Esophagus squamous epithelium (tissue), 5 donors: ENCODE results near the gene SH2B2. TPM values are rescaled to one million over a fixed set of nuclear protein-coding genes. Genes with fewer than 3 reads are reported as not detected.

Experiments used
- DNase-seq: peaks from one replicate; lab custom pipeline; 2025; lab: John Stamatoyannopoulos, UW
- H3K27ac ChIP-seq, 4 donors: fragments of 200-600 bp; sonication (generic); one replicate each; pipeline ENCODE4 v1.5.1; 2016 to 2019; ENCODE audit warnings: mild to moderate bottlenecking in 1 of 4
- H3K27me3 ChIP-seq, 4 donors: fragments of 200-600 bp; sonication (generic); 1 replicate in 3 of 4; 2 replicates in 1 of 4; pipeline versions ENCODE4 v1.5.1 to v1.6.0; 2017 to 2021; ENCODE audit warnings: antibody characterized with exemption in 1 of 4
- H3K36me3 ChIP-seq, 3 donors: fragments of 200-600 bp; sonication (generic); one replicate each; pipeline ENCODE4 v1.5.1; 2016 to 2019
- H3K4me1 ChIP-seq, 3 donors: fragments of 200-600 bp; sonication (generic); one replicate each; pipeline ENCODE4 v1.5.1; 2017 to 2019
- H3K4me3 ChIP-seq, 4 donors: fragments of 200-600 bp; sonication (generic); 1 replicate in 3 of 4; 2 replicates in 1 of 4; pipeline ENCODE4 v1.5.1; 2016 to 2019; ENCODE audit warnings: mild to moderate bottlenecking in 2 of 4, moderate library complexity in 1 of 4
- H3K9me3 ChIP-seq, 3 donors: fragments of 200-600 bp; sonication (generic); one replicate each; pipeline ENCODE4 v1.5.1; 2016 to 2019
- POLR2A ChIP-seq, 4 donors: fragments of 450-650 bp; IDR thresholded peaks; one replicate each; pipeline ENCODE4 v1.6.1; 2017; ENCODE audit warnings: antibody characterized with exemption in 4 of 4, mild to moderate bottlenecking in 4 of 4, moderate library complexity in 3 of 4
- WGBS, 2 donors: methylation state at CpG; one replicate each; pipeline ENCODE4 v1.1.5; 2018; 5-methylcytosine and 5-hydroxymethylcytosine counted together
- intact Hi-C: fragments of 100-400 bp; cut with DNase I; formaldehyde crosslinking; loops from one replicate; pipeline ENCODE4 v1.15.0; 2022
- total RNA-seq, 4 donors: library from RNA; depleted of rRNA; stranded (reverse); fragments of >200 nt; gene quantifications; one replicate each; pipeline ENCODE4 v1.1.0, GENCODE V29; 2016
- TF ChIP-seq, protein P1 (sequence below), 6 experiments: fragments of 450-650 bp in 4 of 6; fragments of 200-600 bp in 2 of 6; sonication (generic) in 2 of 6; IDR thresholded peaks; one replicate each; pipeline ENCODE4 v1.5.1; 2016 to 2019; ENCODE audit warnings: antibody characterized with exemption in 6 of 6, mild to moderate bottlenecking in 4 of 6, moderate library complexity in 4 of 6
- donor health status: DM: yes; HTN: yes; CAD: no.

The SH2B2 gene
- total RNA-seq, 4 donors from 2014 or later: 0.47 to 7.3 (median 2.2) TPM

DNA sequence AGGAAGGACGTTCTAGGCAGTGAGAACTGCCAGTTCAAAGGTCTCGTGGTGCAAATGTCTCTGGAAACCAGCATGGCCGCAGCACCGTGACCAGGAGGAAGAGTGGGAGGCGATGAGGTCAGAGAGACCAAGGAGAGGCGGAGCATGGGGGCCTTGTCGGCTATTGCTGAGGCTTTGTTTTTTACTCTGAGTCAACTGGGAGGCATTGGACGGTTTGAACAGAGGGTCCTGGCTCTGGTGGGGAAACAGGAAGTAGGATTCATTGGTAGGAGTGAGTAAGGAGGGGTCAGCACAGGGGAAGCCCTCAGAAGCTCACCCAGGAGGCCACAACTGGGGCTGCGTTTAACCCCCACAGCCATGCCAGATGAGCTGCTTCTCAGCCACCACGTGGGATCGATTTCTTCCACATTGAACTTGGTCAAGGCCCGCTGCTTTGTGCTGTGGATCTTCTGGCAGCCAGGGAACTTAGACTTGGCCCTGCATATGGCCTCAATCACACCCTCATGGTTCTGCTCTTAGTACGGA lies 22.2 kb upstream of the SH2B2 start:
- TF ChIP-seq, protein P1, sequence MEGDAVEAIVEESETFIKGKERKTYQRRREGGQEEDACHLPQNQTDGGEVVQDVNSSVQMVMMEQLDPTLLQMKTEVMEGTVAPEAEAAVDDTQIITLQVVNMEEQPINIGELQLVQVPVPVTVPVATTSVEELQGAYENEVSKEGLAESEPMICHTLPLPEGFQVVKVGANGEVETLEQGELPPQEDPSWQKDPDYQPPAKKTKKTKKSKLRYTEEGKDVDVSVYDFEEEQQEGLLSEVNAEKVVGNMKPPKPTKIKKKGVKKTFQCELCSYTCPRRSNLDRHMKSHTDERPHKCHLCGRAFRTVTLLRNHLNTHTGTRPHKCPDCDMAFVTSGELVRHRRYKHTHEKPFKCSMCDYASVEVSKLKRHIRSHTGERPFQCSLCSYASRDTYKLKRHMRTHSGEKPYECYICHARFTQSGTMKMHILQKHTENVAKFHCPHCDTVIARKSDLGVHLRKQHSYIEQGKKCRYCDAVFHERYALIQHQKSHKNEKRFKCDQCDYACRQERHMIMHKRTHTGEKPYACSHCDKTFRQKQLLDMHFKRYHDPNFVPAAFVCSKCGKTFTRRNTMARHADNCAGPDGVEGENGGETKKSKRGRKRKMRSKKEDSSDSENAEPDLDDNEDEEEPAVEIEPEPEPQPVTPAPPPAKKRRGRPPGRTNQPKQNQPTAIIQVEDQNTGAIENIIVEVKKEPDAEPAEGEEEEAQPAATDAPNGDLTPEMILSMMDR (IDR thresholded peaks at IDR 0.05): no peak
- no peak for TF ChIP-seq POLR2A (IDR thresholded peaks at IDR 0.05)
- intact Hi-C loops: no loop called here
- Histone ChIP-seq H3K36me3 (no peaks in the 10 kb centered on the region), H3K9me3 (no peaks in the 10 kb centered on the region), H3K27ac (no peak overlapping the region), H3K4me3 (no peak overlapping the region), H3K4me1 (no peaks in the 10 kb centered on the region), H3K27me3 (no peaks in the 10 kb centered on the region)
- 72 to 76% methylated on average over 7 to 11 of the region's 13 CpGs for WGBS, 2 donors
- DNase-seq: no peak

DNA sequence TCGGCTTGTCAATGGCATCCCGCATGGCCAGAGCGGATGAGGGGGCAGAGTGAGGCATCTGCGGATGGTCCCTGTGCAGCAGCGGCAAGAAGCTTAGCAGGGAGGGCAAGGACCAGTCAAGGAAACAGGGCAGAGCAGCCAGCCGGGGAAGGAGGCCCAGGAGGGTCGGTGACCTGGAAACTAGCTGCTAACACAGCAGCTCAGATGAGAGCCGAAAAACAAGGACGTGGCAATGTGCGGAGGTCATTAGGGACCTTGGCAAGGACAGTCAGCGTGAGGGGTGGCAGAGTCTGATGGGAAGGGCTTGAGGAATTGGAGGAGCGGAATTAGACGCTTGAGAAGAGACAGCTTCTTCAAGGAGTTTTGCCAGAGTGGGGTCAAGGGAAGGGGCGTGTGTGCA lies 20.1 kb upstream of the SH2B2 start:
- TF ChIP-seq, protein P1 (IDR thresholded peaks at IDR 0.05): no peak
- no peak for TF ChIP-seq POLR2A (IDR thresholded peaks at IDR 0.05)
- H3K27ac ChIP-seq: no peak overlapping the region
- no peak for DNase-seq
- 79 to 85% methylated on average over 14 of the region's 14 CpGs for WGBS, 2 donors
- H3K4me3 ChIP-seq: no peak overlapping the region
- no peaks in the 10 kb centered on the region for H3K27me3 ChIP-seq
- no peaks in the 10 kb centered on the region for H3K9me3 ChIP-seq
- intact Hi-C loops: no loop called here
- H3K4me1 ChIP-seq: no peaks in the 10 kb centered on the region
- no peaks in the 10 kb centered on the region for H3K36me3 ChIP-seq

DNA sequence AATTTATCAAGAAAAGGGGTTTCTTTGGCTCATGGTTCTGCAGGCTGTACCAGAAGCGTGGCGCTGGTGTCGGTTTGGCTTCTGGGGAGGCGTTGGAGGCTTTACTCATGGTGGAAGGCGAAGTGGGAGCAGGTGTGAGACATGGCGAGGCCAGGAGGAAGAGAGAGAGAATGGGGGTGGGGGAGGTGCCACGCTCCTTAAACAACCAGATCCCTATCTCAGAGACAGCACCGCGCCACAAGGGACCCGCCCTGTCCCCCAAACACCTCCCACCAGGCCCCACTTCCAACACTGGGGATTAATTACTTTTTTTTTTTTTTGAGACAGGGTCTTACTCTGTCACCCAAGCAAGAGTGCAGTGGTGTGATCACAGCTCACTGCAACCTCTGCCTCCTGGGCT lies 18.0 kb upstream of the SH2B2 start:
- Histone ChIP-seq H3K4me3 (no peak overlapping the region), H3K27ac (no peak overlapping the region), H3K4me1 (peaks cover 0 to 6% (median 3%) of the 10 kb centered on the region in 3 donors), H3K27me3 (no peaks in the 10 kb centered on the region), H3K36me3 (no peaks in the 10 kb centered on the region), H3K9me3 (no peaks in the 10 kb centered on the region)
- intact Hi-C loops: no loop called here
- DNase-seq: no peak
- 79 to 89% methylated on average over 4 to 6 of the region's 10 CpGs for WGBS, 2 donors
- TF ChIP-seq, protein P1 (IDR thresholded peaks at IDR 0.05): no peak
- TF ChIP-seq POLR2A (IDR thresholded peaks at IDR 0.05): no peak

DNA sequence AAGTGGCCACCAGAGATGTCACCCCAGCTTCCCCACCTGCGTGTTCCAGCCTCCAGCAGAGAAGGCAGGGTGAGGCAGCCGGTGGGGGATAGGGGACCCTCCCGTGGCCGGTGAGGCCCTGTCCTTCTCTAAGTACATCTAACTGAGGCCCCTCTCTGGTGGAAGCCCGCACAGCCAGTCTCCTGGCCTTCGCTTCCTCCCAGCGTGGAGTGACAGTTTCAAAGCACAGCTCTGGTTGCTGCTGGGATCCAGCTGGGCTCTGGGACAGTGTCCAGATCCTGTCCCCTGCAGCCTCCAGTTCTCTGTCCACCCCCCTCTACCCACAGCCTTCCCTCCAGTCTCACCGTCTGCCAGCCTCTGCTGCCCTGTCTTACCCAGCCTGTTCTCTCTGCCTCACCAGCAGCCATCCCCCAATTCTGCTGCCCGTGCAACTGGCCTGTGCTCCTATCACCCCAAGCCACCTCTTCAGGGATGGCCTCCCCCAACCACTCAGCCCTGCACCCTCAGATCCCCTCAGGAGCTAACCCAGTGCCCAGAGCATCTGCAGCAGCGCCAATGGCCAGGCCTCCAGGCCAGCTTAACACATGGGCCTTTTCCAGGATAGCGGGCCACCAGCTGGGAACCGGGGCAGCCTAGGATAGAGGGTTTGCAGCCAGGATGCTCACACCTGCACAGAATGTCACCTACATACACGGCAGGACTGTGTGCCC lies 16.3 kb upstream of the SH2B2 start:
- H3K4me1 ChIP-seq: peaks cover 0 to 6% (median 3%) of the 10 kb centered on the region in 3 donors
- H3K4me3 ChIP-seq: no peak overlapping the region
- no peaks in the 10 kb centered on the region for H3K9me3 ChIP-seq
- TF ChIP-seq, protein P1 (IDR thresholded peaks at IDR 0.05): no peak
- no peak for TF ChIP-seq POLR2A (IDR thresholded peaks at IDR 0.05)
- WGBS, 2 donors: 74 to 84% methylated on average over 5 to 7 of the region's 13 CpGs
- no peaks in the 10 kb centered on the region for H3K36me3 ChIP-seq
- no peak overlapping the region for H3K27ac ChIP-seq
- intact Hi-C loops: loop anchor here (5.0 kb wide), 1 partner anchor 728 kb away; no protein-coding TSS in a partner anchor
- no peak for DNase-seq
- no peaks in the 10 kb centered on the region for H3K27me3 ChIP-seq

DNA sequence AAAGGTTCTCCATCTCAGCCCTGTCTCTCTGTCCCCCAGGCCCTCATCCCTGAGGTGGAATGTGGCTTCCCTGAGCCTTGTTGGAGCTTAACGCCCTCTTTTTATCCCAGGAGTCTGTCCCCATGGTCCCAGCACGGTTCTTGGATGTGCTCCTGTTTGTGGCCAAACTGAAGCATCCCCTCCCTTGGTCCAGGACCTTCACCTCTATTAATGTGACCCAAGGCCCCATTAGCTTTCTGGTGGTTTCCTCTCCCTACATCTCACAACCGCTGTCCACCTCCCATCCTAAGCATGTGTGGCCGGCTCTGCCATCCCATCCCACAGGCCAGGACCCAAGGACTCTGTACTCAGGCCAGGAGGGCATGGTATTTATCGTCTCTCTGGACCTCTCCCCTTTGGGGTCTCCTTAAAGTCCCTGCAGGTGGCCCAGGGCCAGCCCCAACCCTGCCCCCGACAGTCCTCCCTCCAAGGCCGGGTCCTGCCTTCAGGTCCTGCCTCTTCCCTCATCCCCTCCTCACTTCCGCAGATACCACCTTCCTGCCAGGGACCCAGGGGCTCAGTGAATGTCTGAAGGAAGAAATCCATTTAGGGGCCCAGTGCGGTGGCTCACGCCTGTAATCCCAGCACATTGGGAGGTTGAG lies 15.4 kb upstream of the SH2B2 start:
- WGBS, 2 donors: 92 to 94% methylated on average over 8 to 9 of the region's 10 CpGs
- TF ChIP-seq, protein P1 (IDR thresholded peaks at IDR 0.05): no peak
- no peak for TF ChIP-seq POLR2A (IDR thresholded peaks at IDR 0.05)
- no peak overlapping the region for H3K4me3 ChIP-seq
- no peaks in the 10 kb centered on the region for H3K36me3 ChIP-seq
- no peak for DNase-seq
- H3K27me3 ChIP-seq: no peaks in the 10 kb centered on the region
- peaks cover 0 to 6% (median 3%) of the 10 kb centered on the region in 3 donors for H3K4me1 ChIP-seq
- no peak overlapping the region for H3K27ac ChIP-seq
- intact Hi-C loops: loop anchor here (5.0 kb wide), 1 partner anchor 729 kb away; no protein-coding TSS in a partner anchor
- no peaks in the 10 kb centered on the region for H3K9me3 ChIP-seq
